MM.1S (cell line): Measurements from ENCODE around the gene SPATA21.

Experiments used
- DNase-seq: peaks from one replicate; pipeline ENCODE4 v3.0.0-alpha.2; 2015
- H2AFZ ChIP-seq: fragments of 300-600 bp; sonication (generic); 2 replicates; pipeline ENCODE4 v1.6.0; 2016; ENCODE audit warnings: antibody characterized with exemption, low read length
- H3F3A ChIP-seq: fragments of 300-600 bp; sonication (generic); 2 replicates; pipeline ENCODE4 v1.6.1; 2016; ENCODE audit warnings: mild to moderate bottlenecking, antibody characterized with exemption, low read length, moderate library complexity, mixed read lengths; ENCODE audit not compliant: insufficient read depth
- H3K27ac ChIP-seq: fragments of 300-600 bp; sonication (generic); 2 replicates; pipeline ENCODE4 v1.5.1; 2016; ENCODE audit warnings: mild to moderate bottlenecking, low read length
- H3K27me3 ChIP-seq: fragments of 300-600 bp; sonication (generic); replicated peaks from 2 replicates; pipeline ENCODE4 v1.6.0; 2016; ENCODE audit warnings: low read length; ENCODE audit not compliant: insufficient read depth
- H3K36me3 ChIP-seq: fragments of 300-600 bp; sonication (generic); replicated peaks from 2 replicates; pipeline ENCODE4 v1.6.1; 2016; ENCODE audit warnings: mild to moderate bottlenecking, low read length, mixed read lengths; ENCODE audit not compliant: insufficient read depth
- H3K4me1 ChIP-seq: fragments of 300-600 bp; sonication (generic); 2 replicates; pipeline ENCODE4 v1.6.1; 2016; ENCODE audit warnings: low read length, mixed read lengths
- H3K4me2 ChIP-seq: fragments of 300-600 bp; sonication (generic); 2 replicates; pipeline ENCODE4 v1.6.0; 2016; ENCODE audit warnings: low read depth, low read length
- H3K4me3 ChIP-seq: fragments of 300-600 bp; sonication (generic); 2 replicates; pipeline ENCODE4 v1.5.1; 2016; ENCODE audit warnings: low read length, mixed read lengths
- H3K79me2 ChIP-seq: fragments of 300-600 bp; sonication (generic); 2 replicates; pipeline ENCODE4 v1.6.1; 2016; ENCODE audit warnings: mixed run types, low read length, mixed read lengths
- H3K9ac ChIP-seq: fragments of 300-600 bp; sonication (generic); 2 replicates; pipeline ENCODE4 v1.6.1; 2016; ENCODE audit warnings: low read length, mixed read lengths
- H3K9me2 ChIP-seq: fragments of 300-600 bp; sonication (generic); replicated peaks from 2 replicates; pipeline ENCODE4 v1.6.1; 2016; ENCODE audit warnings: mild to moderate bottlenecking, low read length, mixed read lengths; ENCODE audit not compliant: insufficient read depth
- H3K9me3 ChIP-seq: fragments of 300-600 bp; sonication (generic); replicated peaks from 2 replicates; pipeline ENCODE4 v1.6.1; 2016; ENCODE audit warnings: mild to moderate bottlenecking, low read length, mixed read lengths; ENCODE audit not compliant: insufficient read depth
- H4K20me1 ChIP-seq: fragments of 300-600 bp; sonication (generic); 2 replicates; pipeline ENCODE4 v1.6.1; 2016; ENCODE audit warnings: mild to moderate bottlenecking, low read length, moderate library complexity, mixed read lengths; ENCODE audit not compliant: insufficient read depth
- EZH2 ChIP-seq: fragments of 300-600 bp; sonication (generic); optimal IDR thresholded peaks from 2 replicates; pipeline ENCODE3; 2017; ENCODE audit warnings: low read depth, mild to moderate bottlenecking, antibody characterized with exemption, low read length, mixed read lengths
- EZH2phosphoT487 ChIP-seq: fragments of 300-600 bp; sonication (generic); IDR thresholded peaks from 2 replicates; pipeline ENCODE4 v1.6.1; 2018; ENCODE audit warnings: antibody characterized with exemption, low read length
- TF ChIP-seq, protein P1 (sequence below): fragments of 300-600 bp; sonication (generic); IDR thresholded peaks from 2 replicates; pipeline ENCODE4 v1.5.1; 2016; ENCODE audit warnings: antibody characterized with exemption, low read length, mixed read lengths

Gene SPATA21

DNA sequence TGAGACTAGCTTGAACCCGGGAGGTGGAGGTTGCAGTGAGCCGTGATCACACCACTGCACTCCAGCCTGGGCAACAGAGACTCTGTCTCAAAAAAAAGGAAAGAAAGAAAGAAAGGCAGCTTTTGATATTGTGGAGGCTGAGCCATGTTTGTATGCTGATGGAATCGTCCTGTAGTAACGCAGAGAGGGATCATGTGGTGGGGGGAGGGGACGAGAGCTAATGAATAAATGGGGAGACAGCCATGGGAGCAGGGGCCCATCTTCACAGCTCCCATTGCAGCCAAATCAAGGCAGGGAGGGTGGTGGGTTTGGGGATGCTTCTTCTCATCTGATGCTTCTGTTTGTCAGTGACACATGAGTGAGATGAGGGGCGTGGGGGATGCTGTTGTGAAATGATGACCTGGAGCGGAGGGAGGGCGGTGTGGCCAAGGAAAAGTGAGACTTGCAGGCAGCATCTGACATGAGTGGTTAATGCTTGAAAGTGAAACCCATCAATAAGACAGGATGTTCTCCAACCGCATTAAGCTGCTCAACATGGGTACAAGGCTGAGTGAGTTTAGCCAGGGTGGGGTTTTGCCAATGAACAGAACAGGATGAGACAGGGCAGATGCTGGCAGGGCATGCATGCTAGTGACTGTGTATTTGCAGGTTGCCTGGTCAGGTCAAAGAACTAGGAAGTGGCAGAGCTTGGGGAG is 16.7 kb downstream of the SPATA21 start:
- Histone ChIP-seq H3K79me2 (no peaks in the 10 kb centered on the region), H2AFZ (no peak overlapping the region), H3K27ac (no peak overlapping the region), H4K20me1 (no peaks in the 10 kb centered on the region; the same call in 1 of the 2 replicates), H3F3A (peaks cover 8% of the 10 kb centered on the region; the same call in 1 of the 2 replicates), H3K9me2 (no peaks in the 10 kb centered on the region), H3K4me1 (peaks cover 19% of the 10 kb centered on the region), H3K4me3 (no peak overlapping the region), H3K4me2 (peak overlapping the region; percentile 44), H3K36me3 (no peaks in the 10 kb centered on the region), H3K9me3 (no peaks in the 10 kb centered on the region), H3K9ac (no peak overlapping the region), H3K27me3 (peaks cover 59% of the 10 kb centered on the region)
- peak; percentile 86 for DNase-seq
- TF ChIP-seq EZH2phosphoT487 (peak; percentile 66; the same call in 1 of the 2 replicates), EZH2 (no peak)
- TF ChIP-seq, protein P1, sequence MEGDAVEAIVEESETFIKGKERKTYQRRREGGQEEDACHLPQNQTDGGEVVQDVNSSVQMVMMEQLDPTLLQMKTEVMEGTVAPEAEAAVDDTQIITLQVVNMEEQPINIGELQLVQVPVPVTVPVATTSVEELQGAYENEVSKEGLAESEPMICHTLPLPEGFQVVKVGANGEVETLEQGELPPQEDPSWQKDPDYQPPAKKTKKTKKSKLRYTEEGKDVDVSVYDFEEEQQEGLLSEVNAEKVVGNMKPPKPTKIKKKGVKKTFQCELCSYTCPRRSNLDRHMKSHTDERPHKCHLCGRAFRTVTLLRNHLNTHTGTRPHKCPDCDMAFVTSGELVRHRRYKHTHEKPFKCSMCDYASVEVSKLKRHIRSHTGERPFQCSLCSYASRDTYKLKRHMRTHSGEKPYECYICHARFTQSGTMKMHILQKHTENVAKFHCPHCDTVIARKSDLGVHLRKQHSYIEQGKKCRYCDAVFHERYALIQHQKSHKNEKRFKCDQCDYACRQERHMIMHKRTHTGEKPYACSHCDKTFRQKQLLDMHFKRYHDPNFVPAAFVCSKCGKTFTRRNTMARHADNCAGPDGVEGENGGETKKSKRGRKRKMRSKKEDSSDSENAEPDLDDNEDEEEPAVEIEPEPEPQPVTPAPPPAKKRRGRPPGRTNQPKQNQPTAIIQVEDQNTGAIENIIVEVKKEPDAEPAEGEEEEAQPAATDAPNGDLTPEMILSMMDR = no peak

DNA sequence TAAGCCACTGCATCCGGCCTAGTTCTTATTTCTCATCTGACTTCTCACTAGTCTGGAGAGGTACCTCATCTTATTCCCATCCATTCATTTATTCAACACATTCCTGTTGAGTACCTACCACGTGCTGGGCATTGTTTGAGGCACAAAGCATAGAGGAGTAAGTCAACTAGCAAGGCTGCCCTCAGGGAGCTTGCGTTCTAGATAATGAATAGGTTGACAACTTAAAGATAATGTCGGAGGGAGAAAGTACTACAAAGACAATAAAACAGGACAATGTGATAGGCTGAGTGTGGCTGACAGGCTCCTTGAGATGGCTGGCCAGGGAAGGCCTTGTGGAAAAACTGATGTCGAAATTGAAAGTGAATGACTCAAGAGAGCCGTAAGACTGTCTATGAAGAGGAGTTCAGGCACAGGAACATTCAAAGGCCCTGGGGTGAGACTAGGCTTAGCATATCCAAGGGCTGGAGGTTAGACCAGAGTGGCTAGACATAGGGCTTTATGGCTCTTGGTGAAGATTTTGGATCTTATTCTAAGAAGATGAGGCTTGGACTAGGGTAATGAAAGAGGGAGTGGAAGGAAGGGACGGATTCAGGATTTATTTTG is 18.3 kb downstream of the SPATA21 start:
- peaks cover 8% of the 10 kb centered on the region; the same call in 1 of the 2 replicates for H3F3A ChIP-seq
- H3K4me3 ChIP-seq = no peak overlapping the region
- H3K4me2 ChIP-seq = no peak overlapping the region
- no peak for DNase-seq
- H4K20me1 ChIP-seq = no peaks in the 10 kb centered on the region; the same call in 1 of the 2 replicates
- H3K27me3 ChIP-seq = peaks cover 55% of the 10 kb centered on the region
- H3K27ac ChIP-seq = no peak overlapping the region
- no peaks in the 10 kb centered on the region for H3K9me2 ChIP-seq
- no peak overlapping the region for H2AFZ ChIP-seq
- H3K4me1 ChIP-seq = peaks cover 19% of the 10 kb centered on the region
- H3K9ac ChIP-seq = no peak overlapping the region
- no peaks in the 10 kb centered on the region for H3K79me2 ChIP-seq
- no peak for TF ChIP-seq EZH2phosphoT487
- TF ChIP-seq, protein P1 = no peak
- no peaks in the 10 kb centered on the region for H3K9me3 ChIP-seq
- H3K36me3 ChIP-seq = no peaks in the 10 kb centered on the region

GRCh38 chr1:16413191-16413590 is 24.0 kb downstream of the SPATA21 start:
- Histone ChIP-seq H3K9ac (no peak overlapping the region), H3K4me3 (no peak overlapping the region), H3F3A (no peaks in the 10 kb centered on the region), H3K36me3 (no peaks in the 10 kb centered on the region), H3K4me2 (no peak overlapping the region), H2AFZ (no peak overlapping the region), H3K27ac (no peak overlapping the region), H3K4me1 (no peaks in the 10 kb centered on the region), H3K27me3 (peaks cover 34% of the 10 kb centered on the region), H3K9me3 (no peaks in the 10 kb centered on the region), H3K9me2 (no peaks in the 10 kb centered on the region), H3K79me2 (no peaks in the 10 kb centered on the region), H4K20me1 (no peaks in the 10 kb centered on the region)
- DNase-seq = no peak
- TF ChIP-seq EZH2 = no peak
- TF ChIP-seq, protein P1 = no peak
- no peak for TF ChIP-seq EZH2phosphoT487
